ENCODE results near the gene HS3ST4. TPM values are rescaled to one million over a fixed set of nuclear protein-coding genes. Genes with fewer than 3 reads are reported as not detected.

Gene HS3ST4
- total RNA-seq, 1 donor from 2014 or later, result 1.1 TPM

- H3K9me3 Mint-ChIP-seq (ENCODE audit: unreplicated experiment), result peaks cover 2% of the 10 kb centered on the region
- H3K36me3 Mint-ChIP-seq (ENCODE audit: unreplicated experiment), result peaks cover 4% of the 10 kb centered on the region
- H3K4me3 Mint-ChIP-seq (ENCODE audit: unreplicated experiment), result no peak overlapping the region
- DNase-seq, result no peak
- H3K4me1 Mint-ChIP-seq (ENCODE audit: low read depth, unreplicated experiment), result no peaks in the 10 kb centered on the region
- peaks cover 2% of the 10 kb centered on the region for H3K27me3 Mint-ChIP-seq (ENCODE audit: unreplicated experiment)
- TF ChIP-seq CTCF (IDR thresholded peaks at IDR 0.05; ENCODE audit: partially characterized antibody, unreplicated experiment), result no peak
- no peak overlapping the region for H3K27ac Mint-ChIP-seq (ENCODE audit: unreplicated experiment)
Measured at GRCh38 chr16:26178298-26178697, 486.5 kb downstream of the HS3ST4 start.

GRCh38 chr16:26186091-26186615 is 494.4 kb downstream of the HS3ST4 start:
- Mint-ChIP-seq H3K27me3 (ENCODE audit: unreplicated experiment) (peaks cover 2% of the 10 kb centered on the region), H3K9me3 (ENCODE audit: unreplicated experiment) (no peaks in the 10 kb centered on the region), H3K27ac (ENCODE audit: unreplicated experiment) (no peak overlapping the region), H3K36me3 (ENCODE audit: unreplicated experiment) (no peaks in the 10 kb centered on the region), H3K4me3 (ENCODE audit: unreplicated experiment) (no peak overlapping the region), H3K4me1 (ENCODE audit: low read depth, unreplicated experiment) (no peaks in the 10 kb centered on the region)
- no peak for TF ChIP-seq CTCF (IDR thresholded peaks at IDR 0.05; ENCODE audit: partially characterized antibody, unreplicated experiment)
- no peak for DNase-seq

Small RNA genes within 50 kb of the gene (microRNA-seq; reads per million reads assigned to microRNA genes)
- not detected for gene MIR548W (ENCODE audit: unreplicated experiment)

Measured in glutamatergic neuron (in vitro differentiated cells).